IMR-90 (cell line): ENCODE results near the gene OGFOD2. TPM values are rescaled to one million over a fixed set of nuclear protein-coding genes. Genes with fewer than 3 reads are reported as not detected.

Source experiments
- ATAC-seq: fragments of 200-7000 bp; cut with Tn5 transposase; 2 replicates; pipeline ENCODE4 v1.9.1; 2020; ENCODE audit warnings: low read depth, mild to moderate bottlenecking, moderate library complexity
- BruUV-seq: library from RNA; stranded (reverse); fragments of 400-500 nt; replicated peaks from 2 replicates; lab custom pipeline; 2021; lab: Mats Ljungman, UMichigan
- CTCF ChIA-PET: fragments of 300-600 bp; formaldehyde crosslinking; extraction: SDS; loops from one replicate; lab custom pipeline; 2021; ENCODE audit warnings: antibody characterized with exemption; lab: Yijun Ruan, JAX
- POLR2A ChIA-PET: fragments of 300-600 bp; sonication (Branson Sonifier 250); formaldehyde crosslinking; loops from one replicate; lab custom pipeline; 2022; ENCODE audit warnings: antibody characterized with exemption; ENCODE audit not compliant: unreplicated experiment; lab: Charles Lee
- DNase-seq: peaks from one replicate; pipeline ENCODE4 v3.0.0; 2013
- H2AFZ ChIP-seq: replicated peaks from 2 replicates; pipeline ENCODE3; 2013; ENCODE audit warnings: low read length, mild to moderate bottlenecking; ENCODE audit not compliant: poor library complexity
- H2AK5ac ChIP-seq: 2 replicates; pipeline ENCODE4 v1.6.1; 2013; ENCODE audit warnings: low read depth, low read length, inconsistent platforms
- H2AK9ac ChIP-seq: replicated peaks from 2 replicates; pipeline ENCODE3; 2013; ENCODE audit warnings: mild to moderate bottlenecking, low read depth, low read length, moderate library complexity; ENCODE audit not compliant: poor library complexity
- H2BK120ac ChIP-seq: 2 replicates; pipeline ENCODE4 v1.6.1; 2013; ENCODE audit warnings: low read depth, low read length, inconsistent platforms
- H2BK15ac ChIP-seq: 3 replicates; pipeline ENCODE4 v1.6.1; 2013; ENCODE audit warnings: low read depth, low read length, inconsistent platforms
- H2BK20ac ChIP-seq: 2 replicates; pipeline ENCODE4 v1.6.1; 2013; ENCODE audit warnings: low read depth, mild to moderate bottlenecking, inconsistent platforms, low read length, moderate library complexity
- H2BK5ac ChIP-seq: 2 replicates; pipeline ENCODE4 v1.6.1; 2013; ENCODE audit warnings: mild to moderate bottlenecking, low read depth, low read length, inconsistent platforms; ENCODE audit not compliant: poor library complexity, severe bottlenecking
- H3K14ac ChIP-seq: replicated peaks from 2 replicates; pipeline ENCODE4 v1.6.1; 2013; ENCODE audit warnings: low read depth, low read length, inconsistent platforms
- H3K18ac ChIP-seq: 2 replicates; pipeline ENCODE4 v1.6.1; 2013; ENCODE audit warnings: low read depth, low read length, control low read depth
- H3K23ac ChIP-seq: 2 replicates; pipeline ENCODE4 v1.6.1; 2013; ENCODE audit warnings: low read depth, low read length, inconsistent platforms
- H3K27ac ChIP-seq: 2 replicates; pipeline ENCODE4 v1.5.1; 2013; ENCODE audit warnings: mild to moderate bottlenecking, control low read depth, low read length; ENCODE audit not compliant: insufficient read depth
- H3K27me3 ChIP-seq: 2 replicates; pipeline ENCODE4 v1.6.1; 2013; ENCODE audit warnings: low read length; ENCODE audit not compliant: control insufficient read depth, insufficient read depth
- H3K36me3 ChIP-seq: 2 replicates; pipeline ENCODE4 v1.6.1; 2013; ENCODE audit warnings: low read length, mixed read lengths; ENCODE audit not compliant: control insufficient read depth, insufficient read depth
- H3K4ac ChIP-seq: 2 replicates; pipeline ENCODE4 v1.6.1; 2013; ENCODE audit warnings: low read depth, low read length, inconsistent platforms
- H3K4me1 ChIP-seq: 2 replicates; pipeline ENCODE4 v1.6.1; 2013; ENCODE audit warnings: low read length, mixed read lengths; ENCODE audit not compliant: control insufficient read depth, insufficient read depth
- H3K4me2 ChIP-seq: 2 replicates; pipeline ENCODE4 v1.6.1; 2013; ENCODE audit warnings: low read depth, mild to moderate bottlenecking, control low read depth, low read length, moderate library complexity
- H3K4me3 ChIP-seq: 2 replicates; pipeline ENCODE4 v1.5.1; 2013; ENCODE audit warnings: low read depth, mild to moderate bottlenecking, control low read depth, low read length, moderate library complexity; ENCODE audit not compliant: insufficient read depth
- H3K56ac ChIP-seq: 2 replicates; pipeline ENCODE4 v1.6.1; 2013; ENCODE audit warnings: low read length, inconsistent platforms; ENCODE audit not compliant: insufficient read depth; ENCODE audit errors: extremely low read depth
- H3K79me1 ChIP-seq, 2 experiments: 2 replicates each; pipeline ENCODE4 v1.6.1; 2013; ENCODE audit warnings: low read length in 2 of 2, inconsistent platforms in 1 of 2, low read depth in 1 of 2
- H3K9ac ChIP-seq: 2 replicates; pipeline ENCODE4 v1.6.1; 2013; ENCODE audit warnings: low read depth, low read length, control low read depth
- H3K9me1 ChIP-seq: 2 replicates; pipeline ENCODE4 v1.6.1; 2013; ENCODE audit warnings: low read length, inconsistent platforms; ENCODE audit not compliant: insufficient read depth
- H3K9me3 ChIP-seq: 2 replicates; pipeline ENCODE4 v1.6.1; 2013; ENCODE audit warnings: low read length; ENCODE audit not compliant: control insufficient read depth, insufficient read depth
- H4K20me1 ChIP-seq: 2 replicates; pipeline ENCODE4 v1.6.1; 2013; ENCODE audit warnings: low read length, inconsistent platforms; ENCODE audit not compliant: insufficient read depth
- H4K5ac ChIP-seq: 2 replicates; pipeline ENCODE4 v1.6.1; 2013; ENCODE audit warnings: mild to moderate bottlenecking, low read depth, low read length, control low read depth
- H4K8ac ChIP-seq, 2 experiments: 2 replicates each; pipeline ENCODE4 v1.6.1; 2013; ENCODE audit warnings: low read depth in 2 of 2, low read length in 2 of 2, control low read depth in 1 of 2, inconsistent platforms in 1 of 2
- H4K91ac ChIP-seq: 2 replicates; pipeline ENCODE4 v1.6.1; 2013; ENCODE audit warnings: low read depth, low read length, inconsistent platforms; ENCODE audit not compliant: insufficient read depth
- BHLHE40 ChIP-seq: fragments of 150-350 bp; IDR thresholded peaks from 2 replicates; pipeline ENCODE4 v1.6.1; 2016; ENCODE audit warnings: mild to moderate bottlenecking, low read depth, low read length
- CEBPB ChIP-seq: IDR thresholded peaks from 2 replicates; pipeline ENCODE4 v1.6.1; 2012; ENCODE audit warnings: low read depth, low read length, improper control_type of control experiment
- CHD1 ChIP-seq: IDR thresholded peaks from 2 replicates; pipeline ENCODE4 v1.6.1; 2012; ENCODE audit warnings: low read depth, low read length, improper control_type of control experiment
- CTCF ChIP-seq: conservative IDR thresholded peaks from 2 replicates; pipeline ENCODE4 v1.5.1; 2012; ENCODE audit warnings: mild to moderate bottlenecking, low read depth, low read length, improper control_type of control experiment
- FOS ChIP-seq: fragments of 150-350 bp; IDR thresholded peaks from 2 replicates; pipeline ENCODE4 v1.6.1; 2016; ENCODE audit warnings: low read depth, low read length
- MAFK ChIP-seq: IDR thresholded peaks from 2 replicates; pipeline ENCODE4 v1.6.1; 2012; ENCODE audit warnings: low read depth, low read length, improper control_type of control experiment
- MAZ ChIP-seq: IDR thresholded peaks from 2 replicates; pipeline ENCODE4 v1.6.1; 2012; ENCODE audit warnings: low read depth, mild to moderate bottlenecking, low read length, improper control_type of control experiment, moderate library complexity, borderline replicate concordance
- MXI1 ChIP-seq: IDR thresholded peaks from 2 replicates; pipeline ENCODE4 v1.6.1; 2012; ENCODE audit warnings: low read depth, mild to moderate bottlenecking, low read length, moderate library complexity, borderline replicate concordance
- NFE2L2 ChIP-seq: fragments of 150-350 bp; IDR thresholded peaks from 2 replicates; pipeline ENCODE4 v1.6.1; 2016; ENCODE audit warnings: low read depth, mild to moderate bottlenecking, low read length
- POLR2A ChIP-seq: IDR thresholded peaks from 2 replicates; pipeline ENCODE4 v1.6.1; 2012; ENCODE audit warnings: mild to moderate bottlenecking, low read depth, low read length
- RAD21 ChIP-seq: IDR thresholded peaks from 2 replicates; pipeline ENCODE4 v1.6.1; 2012; ENCODE audit warnings: low read length, improper control_type of control experiment
- RCOR1 ChIP-seq: IDR thresholded peaks from 2 replicates; pipeline ENCODE4 v1.6.1; 2012; ENCODE audit warnings: mild to moderate bottlenecking, low read length, improper control_type of control experiment; ENCODE audit not compliant: insufficient replicate concordance
- RFX5 ChIP-seq: IDR thresholded peaks from 2 replicates; pipeline ENCODE4 v1.8.0; 2012; ENCODE audit warnings: low read depth, mild to moderate bottlenecking, low read length, moderate library complexity
- SMC3 ChIP-seq: fragments of 150-350 bp; IDR thresholded peaks from 2 replicates; pipeline ENCODE4 v1.6.1; 2016; ENCODE audit warnings: low read depth, mild to moderate bottlenecking, antibody characterized with exemption, low read length, moderate library complexity
- WGBS, 2 experiments: methylation state at CpG; one replicate each; pipeline versions ENCODE4 v1.1.5 to v1.1.7; 2013; ENCODE audit warnings: missing lambda C conversion rate in 2 of 2; ENCODE audit not compliant: insufficient read length in 1 of 2; ENCODE audit errors: extremely low coverage in 2 of 2; 5-methylcytosine and 5-hydroxymethylcytosine counted together
- dilution Hi-C: fragments of 300-500 bp; cut with HindIII; formaldehyde crosslinking; loops from one replicate; pipeline ENCODE4 v1.14.3; 2018; ENCODE audit warnings: low sequenced_read_pairs; ENCODE audit not compliant: unreplicated experiment
- in situ Hi-C: fragments of 300-500 bp; cut with MboI; formaldehyde crosslinking; loops from 3 replicates; pipeline ENCODE4 v1.14.3; 2019; ENCODE audit warnings: low sequenced_read_pairs, inconsistent platforms, mixed read lengths
- intact Hi-C: fragments of 100-400 bp; cut with micrococcal nuclease; formaldehyde crosslinking; loops from 2 replicates; pipeline ENCODE4 v1.10.0; 2022
- polyA plus RNA-seq, 3 experiments: library from polyadenylated mRNA; depleted of rRNA; stranded (reverse); fragments of >200 nt; gene quantifications; 2 replicates each; pipeline ENCODE4 v1.2.3, GENCODE V29; 2012; ENCODE audit warnings: low replicate concordance in 1 of 3
- total RNA-seq: library from RNA; depleted of rRNA; stranded (reverse); fragments of >200 nt; gene quantifications from 2 replicates; pipeline ENCODE4 v1.2.3, GENCODE V29; 2012
- TF ChIP-seq, protein P1 (sequence below): fragments of 150-350 bp; IDR thresholded peaks from 2 replicates; pipeline ENCODE4 v1.6.1; 2016; ENCODE audit warnings: low read depth, mild to moderate bottlenecking, low read length, moderate library complexity, borderline replicate concordance
- TF ChIP-seq, protein P2 (sequence below): fragments of 150-350 bp; IDR thresholded peaks from 2 replicates; pipeline ENCODE4 v1.6.1; 2017; ENCODE audit warnings: mild to moderate bottlenecking, antibody characterized with exemption, low read length, low read depth

OGFOD2 gene
- total and polyA plus RNA-seq, 2 of the 4 experiments (the other 2 are of a cell fraction): 4.3 to 18.2 TPM

DNA sequence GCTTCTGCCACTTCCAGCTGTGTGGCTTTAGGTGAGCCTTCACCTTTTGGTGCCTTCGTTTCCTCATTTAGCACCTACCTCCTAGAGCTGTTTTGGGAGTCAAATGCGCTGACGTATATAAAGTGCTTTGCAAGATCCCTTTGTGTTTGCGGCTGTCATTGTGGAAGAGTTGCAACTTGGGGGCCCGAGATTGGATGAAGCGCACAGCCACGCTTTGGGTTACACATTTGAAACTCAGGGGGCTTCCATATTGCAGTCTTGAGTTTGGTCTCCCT, 4.8 kb downstream of the OGFOD2 start:
- Histone ChIP-seq H3K18ac (peak overlapping the region; percentile 10; the same call in 1 of the 2 replicates), H2AFZ (peak overlapping the region; percentile 99), H3K4me2 (peak overlapping the region; percentile 90), H3K4ac (peak overlapping the region; percentile 69), H3K9ac (peak overlapping the region; percentile 82), H3K9me1 (peaks cover 18% of the 10 kb centered on the region; the same call in 1 of the 2 replicates), H3K14ac (peak overlapping the region; percentile 73), H3K79me1 (peaks cover 23 to 80% of the 10 kb centered on the region in 2 experiments), H3K4me3 (peak overlapping the region; percentile 85), H4K8ac (peak overlapping the region; percentile 97 to 98), H4K20me1 (peaks cover 15% of the 10 kb centered on the region), H2BK15ac (peak overlapping the region; percentile 62; the same call in 1 of the 3 replicates), H2AK9ac (peak overlapping the region; percentile 99), H2BK20ac (no peak overlapping the region), H3K36me3 (peaks cover 19% of the 10 kb centered on the region), H2AK5ac (peak overlapping the region; percentile 95), H3K27ac (peak overlapping the region; percentile 89), H2BK120ac (peak overlapping the region; percentile 38), H3K23ac (peak overlapping the region; percentile 75), H3K56ac (peak overlapping the region; percentile 86), H4K5ac (peak overlapping the region; percentile 87), H3K27me3 (no peaks in the 10 kb centered on the region), H2BK5ac (peak overlapping the region; percentile 86), H3K4me1 (peaks cover 31% of the 10 kb centered on the region), H3K9me3 (no peaks in the 10 kb centered on the region), H4K91ac (peak overlapping the region; percentile 67)
- DNase-seq (no peak), ATAC-seq (no peak)
- in situ Hi-C loops: loop anchor here (10.0 kb wide), 1 partner anchor 165 kb away; no protein-coding TSS in a partner anchor
- TF ChIP-seq MXI1: no peak
- TF ChIP-seq CHD1: no peak
- TF ChIP-seq, protein P1, sequence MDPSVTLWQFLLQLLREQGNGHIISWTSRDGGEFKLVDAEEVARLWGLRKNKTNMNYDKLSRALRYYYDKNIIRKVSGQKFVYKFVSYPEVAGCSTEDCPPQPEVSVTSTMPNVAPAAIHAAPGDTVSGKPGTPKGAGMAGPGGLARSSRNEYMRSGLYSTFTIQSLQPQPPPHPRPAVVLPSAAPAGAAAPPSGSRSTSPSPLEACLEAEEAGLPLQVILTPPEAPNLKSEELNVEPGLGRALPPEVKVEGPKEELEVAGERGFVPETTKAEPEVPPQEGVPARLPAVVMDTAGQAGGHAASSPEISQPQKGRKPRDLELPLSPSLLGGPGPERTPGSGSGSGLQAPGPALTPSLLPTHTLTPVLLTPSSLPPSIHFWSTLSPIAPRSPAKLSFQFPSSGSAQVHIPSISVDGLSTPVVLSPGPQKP: no peak
- TF ChIP-seq CEBPB: no peak
- no peak for TF ChIP-seq CTCF
- TF ChIP-seq RFX5: no peak
- TF ChIP-seq MAFK: no peak
- no peak for TF ChIP-seq BHLHE40
- TF ChIP-seq FOS: no peak
- TF ChIP-seq, protein P2, sequence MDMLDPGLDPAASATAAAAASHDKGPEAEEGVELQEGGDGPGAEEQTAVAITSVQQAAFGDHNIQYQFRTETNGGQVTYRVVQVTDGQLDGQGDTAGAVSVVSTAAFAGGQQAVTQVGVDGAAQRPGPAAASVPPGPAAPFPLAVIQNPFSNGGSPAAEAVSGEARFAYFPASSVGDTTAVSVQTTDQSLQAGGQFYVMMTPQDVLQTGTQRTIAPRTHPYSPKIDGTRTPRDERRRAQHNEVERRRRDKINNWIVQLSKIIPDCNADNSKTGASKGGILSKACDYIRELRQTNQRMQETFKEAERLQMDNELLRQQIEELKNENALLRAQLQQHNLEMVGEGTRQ: no peak
- no peak for TF ChIP-seq POLR2A
- TF ChIP-seq NFE2L2: no peak
- no peak for TF ChIP-seq MAZ
- no peak for TF ChIP-seq RAD21
- TF ChIP-seq SMC3: no peak
- no peak for TF ChIP-seq RCOR1
- POLR2A ChIA-PET: no interaction called here
- BruUV-seq: no TSS peak
- no CpG with 5 or more reads among the region's 7 CpGs for WGBS, 2 experiments
- dilution Hi-C loops: loop anchor here (25.0 kb wide), 1 partner anchor 257 kb away; the partner anchor contains the start of genes MPHOSPH9 and MTRFR
- intact Hi-C loops: loop anchor here (1.0 to 10.0 kb wide), 3 partner anchors 63 to 405 kb away; partner anchors contain the start of gene KMT5A
- CTCF ChIA-PET: no interaction called here
